Measurements from ENCODE around the gene MYH9. TPM values are rescaled to one million over a fixed set of nuclear protein-coding genes. Genes with fewer than 3 reads are reported as not detected.

Gene MYH9
- polyA plus RNA-seq, 1 donor from 2014 or later: 7.1 TPM

DNA sequence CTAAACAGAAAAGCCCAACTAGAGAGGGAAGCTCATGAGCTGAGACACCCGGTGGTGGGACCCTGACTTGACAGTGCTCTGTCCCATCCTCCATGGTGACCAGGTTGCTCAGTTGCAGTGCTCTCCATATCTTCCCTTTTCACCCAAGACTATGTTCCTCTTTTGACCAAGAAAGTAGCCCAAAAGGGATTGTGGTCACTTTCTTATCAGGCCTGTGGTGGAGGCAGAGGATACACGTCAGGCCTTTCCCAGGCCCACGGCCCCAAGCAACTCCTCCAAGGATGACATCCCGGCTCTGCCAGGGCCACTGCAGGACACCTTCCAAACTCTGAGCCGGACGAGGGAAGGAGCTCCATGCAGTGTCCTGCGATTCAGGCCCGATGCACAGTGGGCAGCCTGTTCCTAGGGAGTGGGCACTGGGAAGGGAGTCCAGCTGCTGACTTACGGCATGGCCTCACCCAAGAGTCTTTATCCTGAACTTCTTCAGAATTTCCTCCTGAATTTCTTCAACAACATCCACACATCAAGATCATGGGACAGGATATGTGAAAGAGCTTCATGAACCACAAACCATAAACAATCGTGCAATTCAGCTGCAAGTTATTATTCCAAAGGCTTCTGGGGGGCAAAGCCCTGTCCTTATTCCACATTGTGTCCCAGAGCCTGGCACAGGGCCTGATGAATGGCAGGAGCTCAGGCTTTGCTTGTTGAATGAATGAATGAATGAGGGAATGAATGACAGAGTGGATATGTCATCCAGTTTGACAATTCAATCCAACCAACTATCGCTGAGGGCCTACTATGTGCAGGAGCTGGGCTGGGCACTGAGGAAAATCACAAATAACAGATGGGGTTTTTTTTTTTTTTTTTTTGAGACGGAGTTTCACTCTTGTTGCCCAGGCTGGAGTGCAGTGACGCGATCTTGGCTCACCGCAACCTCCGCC, 36.0 kb upstream of the MYH9 start:
- Histone ChIP-seq H3K9me3 (ENCODE audit: low read length) (no peaks in the 10 kb centered on the region), H3K36me3 (ENCODE audit: insufficient read depth, low read length) (no peaks in the 10 kb centered on the region), H4K20me1 (ENCODE audit: insufficient read depth) (no peaks in the 10 kb centered on the region), H3F3A (ENCODE audit: insufficient read depth, low read length, poor library complexity, severe bottlenecking) (no peaks in the 10 kb centered on the region), H3K4me2 (ENCODE audit: low read length) (no peak overlapping the region), H3K79me2 (replicated peaks; ENCODE audit: insufficient read depth, low read length) (no peaks in the 10 kb centered on the region), H2AFZ (ENCODE audit: low read depth, low read length) (no peak overlapping the region), H3K27me3 (ENCODE audit: insufficient read depth, low read depth, low read length) (no peaks in the 10 kb centered on the region), H3K9me2 (ENCODE audit: insufficient read depth, low read length) (no peaks in the 10 kb centered on the region), H3K27ac (ENCODE audit: low read length) (no peak overlapping the region), H3K4me3 (ENCODE audit: low read length) (no peak overlapping the region), H3K9ac (ENCODE audit: low read length) (no peak overlapping the region)
- no peak for TF ChIP-seq EP300 (conservative IDR thresholded peaks at IDR 0.05; ENCODE audit: poor library complexity, severe bottlenecking)
- no peak for TF ChIP-seq RAD21 (conservative IDR thresholded peaks at IDR 0.05)

DNA sequence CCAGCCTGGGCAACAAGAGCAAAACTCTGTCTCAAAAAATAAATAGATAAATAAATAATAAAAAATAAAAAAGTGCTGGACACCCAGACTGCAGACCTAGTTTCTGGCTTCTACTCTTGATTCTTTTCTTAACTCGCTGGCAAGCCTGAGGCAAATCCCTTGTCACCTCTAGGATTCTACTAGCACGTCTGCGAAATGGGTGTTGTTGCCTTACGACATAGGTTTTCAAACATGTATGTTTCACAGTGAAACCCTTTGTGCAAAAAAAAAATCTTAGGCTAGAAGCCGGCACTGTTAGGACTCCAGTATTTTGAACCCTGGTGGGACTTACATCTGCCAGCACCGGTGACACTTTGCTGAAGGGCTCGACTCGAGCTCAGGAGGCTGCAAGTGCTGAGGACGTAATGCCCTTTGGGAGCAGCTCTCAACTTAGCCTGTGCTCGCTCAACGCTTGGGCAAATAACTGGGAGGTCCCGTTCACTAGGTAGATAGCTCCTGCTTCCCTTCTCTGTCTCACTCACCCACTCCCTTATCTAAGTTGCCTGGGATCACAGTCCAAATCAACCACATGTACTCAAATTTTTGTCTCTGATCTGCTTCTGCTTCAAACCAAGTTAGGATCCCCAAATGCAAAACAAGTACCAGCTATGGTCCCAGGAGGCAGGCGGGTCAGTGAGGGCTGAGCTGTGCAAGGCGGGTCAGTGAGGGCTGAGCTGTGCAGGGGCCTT, 34.7 kb upstream of the MYH9 start:
- Histone ChIP-seq H4K20me1 (ENCODE audit: insufficient read depth) (no peaks in the 10 kb centered on the region), H3K27ac (ENCODE audit: low read length) (no peak overlapping the region), H3K9ac (ENCODE audit: low read length) (no peak overlapping the region), H3F3A (ENCODE audit: insufficient read depth, low read length, poor library complexity, severe bottlenecking) (no peaks in the 10 kb centered on the region), H2AFZ (ENCODE audit: low read depth, low read length) (no peak overlapping the region), H3K27me3 (ENCODE audit: insufficient read depth, low read depth, low read length) (no peaks in the 10 kb centered on the region), H3K4me3 (ENCODE audit: low read length) (no peak overlapping the region), H3K36me3 (ENCODE audit: insufficient read depth, low read length) (no peaks in the 10 kb centered on the region), H3K4me2 (ENCODE audit: low read length) (no peak overlapping the region), H3K79me2 (replicated peaks; ENCODE audit: insufficient read depth, low read length) (no peaks in the 10 kb centered on the region), H3K9me3 (ENCODE audit: low read length) (no peaks in the 10 kb centered on the region), H3K9me2 (ENCODE audit: insufficient read depth, low read length) (no peaks in the 10 kb centered on the region)
- no peak for TF ChIP-seq SMC3 (conservative IDR thresholded peaks at IDR 0.05; ENCODE audit: poor library complexity)
- TF ChIP-seq RAD21 (conservative IDR thresholded peaks at IDR 0.05): no peak
- no peak for TF ChIP-seq EP300 (conservative IDR thresholded peaks at IDR 0.05; ENCODE audit: poor library complexity, severe bottlenecking)
- TF ChIP-seq EZH2 (IDR thresholded peaks at IDR 0.05; ENCODE audit: borderline replicate concordance, insufficient read depth, low read length, poor library complexity, severe bottlenecking): no peak
- no peak for TF ChIP-seq POLR2AphosphoS5 (IDR thresholded peaks at IDR 0.05)
- TF ChIP-seq, protein P1, sequence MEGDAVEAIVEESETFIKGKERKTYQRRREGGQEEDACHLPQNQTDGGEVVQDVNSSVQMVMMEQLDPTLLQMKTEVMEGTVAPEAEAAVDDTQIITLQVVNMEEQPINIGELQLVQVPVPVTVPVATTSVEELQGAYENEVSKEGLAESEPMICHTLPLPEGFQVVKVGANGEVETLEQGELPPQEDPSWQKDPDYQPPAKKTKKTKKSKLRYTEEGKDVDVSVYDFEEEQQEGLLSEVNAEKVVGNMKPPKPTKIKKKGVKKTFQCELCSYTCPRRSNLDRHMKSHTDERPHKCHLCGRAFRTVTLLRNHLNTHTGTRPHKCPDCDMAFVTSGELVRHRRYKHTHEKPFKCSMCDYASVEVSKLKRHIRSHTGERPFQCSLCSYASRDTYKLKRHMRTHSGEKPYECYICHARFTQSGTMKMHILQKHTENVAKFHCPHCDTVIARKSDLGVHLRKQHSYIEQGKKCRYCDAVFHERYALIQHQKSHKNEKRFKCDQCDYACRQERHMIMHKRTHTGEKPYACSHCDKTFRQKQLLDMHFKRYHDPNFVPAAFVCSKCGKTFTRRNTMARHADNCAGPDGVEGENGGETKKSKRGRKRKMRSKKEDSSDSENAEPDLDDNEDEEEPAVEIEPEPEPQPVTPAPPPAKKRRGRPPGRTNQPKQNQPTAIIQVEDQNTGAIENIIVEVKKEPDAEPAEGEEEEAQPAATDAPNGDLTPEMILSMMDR (IDR thresholded peaks at IDR 0.05; ENCODE audit: poor library complexity, severe bottlenecking): no peak
- TF ChIP-seq, protein P2, sequence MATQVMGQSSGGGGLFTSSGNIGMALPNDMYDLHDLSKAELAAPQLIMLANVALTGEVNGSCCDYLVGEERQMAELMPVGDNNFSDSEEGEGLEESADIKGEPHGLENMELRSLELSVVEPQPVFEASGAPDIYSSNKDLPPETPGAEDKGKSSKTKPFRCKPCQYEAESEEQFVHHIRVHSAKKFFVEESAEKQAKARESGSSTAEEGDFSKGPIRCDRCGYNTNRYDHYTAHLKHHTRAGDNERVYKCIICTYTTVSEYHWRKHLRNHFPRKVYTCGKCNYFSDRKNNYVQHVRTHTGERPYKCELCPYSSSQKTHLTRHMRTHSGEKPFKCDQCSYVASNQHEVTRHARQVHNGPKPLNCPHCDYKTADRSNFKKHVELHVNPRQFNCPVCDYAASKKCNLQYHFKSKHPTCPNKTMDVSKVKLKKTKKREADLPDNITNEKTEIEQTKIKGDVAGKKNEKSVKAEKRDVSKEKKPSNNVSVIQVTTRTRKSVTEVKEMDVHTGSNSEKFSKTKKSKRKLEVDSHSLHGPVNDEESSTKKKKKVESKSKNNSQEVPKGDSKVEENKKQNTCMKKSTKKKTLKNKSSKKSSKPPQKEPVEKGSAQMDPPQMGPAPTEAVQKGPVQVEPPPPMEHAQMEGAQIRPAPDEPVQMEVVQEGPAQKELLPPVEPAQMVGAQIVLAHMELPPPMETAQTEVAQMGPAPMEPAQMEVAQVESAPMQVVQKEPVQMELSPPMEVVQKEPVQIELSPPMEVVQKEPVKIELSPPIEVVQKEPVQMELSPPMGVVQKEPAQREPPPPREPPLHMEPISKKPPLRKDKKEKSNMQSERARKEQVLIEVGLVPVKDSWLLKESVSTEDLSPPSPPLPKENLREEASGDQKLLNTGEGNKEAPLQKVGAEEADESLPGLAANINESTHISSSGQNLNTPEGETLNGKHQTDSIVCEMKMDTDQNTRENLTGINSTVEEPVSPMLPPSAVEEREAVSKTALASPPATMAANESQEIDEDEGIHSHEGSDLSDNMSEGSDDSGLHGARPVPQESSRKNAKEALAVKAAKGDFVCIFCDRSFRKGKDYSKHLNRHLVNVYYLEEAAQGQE (IDR thresholded peaks at IDR 0.05; ENCODE audit: borderline replicate concordance): no peak
- TF ChIP-seq MXI1 (conservative IDR thresholded peaks at IDR 0.05; ENCODE audit: poor library complexity, severe bottlenecking): no peak
- TF ChIP-seq TAF1 (IDR thresholded peaks at IDR 0.05; ENCODE audit: low read depth): no peak
